DMS153 (cell line): ENCODE results near the gene SLC22A23.
A peak's percentile ranks its signal among the peaks of the same experiment; 100 is the strongest.
"Not testable (repeated sequence)": the region's sequence is repeated elsewhere in the genome, so short reads cannot be mapped to it uniquely, and the experiment has no call there.

ENCODE experiments used
- DNase-seq: peaks from one replicate; lab custom pipeline; 2025; lab: John Stamatoyannopoulos, UW

SLC22A23 gene

GRCh38 chr6:3261921-3262320 lies 194.9 kb downstream of the SLC22A23 start:
- DNase-seq = no peak

GRCh38 chr6:3261518-3261820 lies 195.4 kb downstream of the SLC22A23 start:
- DNase-seq = no peak

- DNase-seq = no peak
Observed at GRCh38 chr6:3260772-3261517, 195.9 kb downstream of the SLC22A23 start.

- DNase-seq = no peak
Observed at GRCh38 chr6:3260296-3260695, 196.6 kb downstream of the SLC22A23 start.

- no peak for DNase-seq
Observed at GRCh38 chr6:3259491-3259958, 197.3 kb downstream of the SLC22A23 start.

GRCh38 chr6:3258720-3259490 lies 197.9 kb downstream of the SLC22A23 start, which contains the start of gene PSMG4:
Gene PSMG4 (plus strand): TSS chr6:3258947. CDS start chr6:3259023, 76 bp downstream.
- peak; percentile 40 for DNase-seq

- DNase-seq = no peak
Observed at GRCh38 chr6:3258201-3258600, 198.6 kb downstream of the SLC22A23 start.

GRCh38 chr6:3253597-3253961 lies 203.3 kb downstream of the SLC22A23 start:
- no peak for DNase-seq

- DNase-seq = no peak
Observed at GRCh38 chr6:3252861-3253596, 203.8 kb downstream of the SLC22A23 start.

- DNase-seq = no peak
Observed at GRCh38 chr6:3252369-3252768, 204.5 kb downstream of the SLC22A23 start.

GRCh38 chr6:3251462-3252314 lies 205.2 kb downstream of the SLC22A23 start:
- peak; percentile 65 for DNase-seq

GRCh38 chr6:3250231-3250675 lies 206.6 kb downstream of the SLC22A23 start:
- DNase-seq = no peak

- no peak for DNase-seq
Observed at GRCh38 chr6:3249821-3250220, 207.0 kb downstream of the SLC22A23 start.

- DNase-seq = no peak
Observed at GRCh38 chr6:3247255-3248146, 209.3 kb downstream of the SLC22A23 start.

- no peak for DNase-seq
Observed at GRCh38 chr6:3245216-3245615, 211.6 kb downstream of the SLC22A23 start.

- DNase-seq = not testable (repeated sequence)
Observed at GRCh38 chr6:3244832-3245161, 212.1 kb downstream of the SLC22A23 start.

- DNase-seq = no peak
Observed at GRCh38 chr6:3244003-3244831, 212.6 kb downstream of the SLC22A23 start.

- no peak for DNase-seq
Observed at GRCh38 chr6:3242768-3243167, 214.1 kb downstream of the SLC22A23 start.

- not testable (repeated sequence) for DNase-seq
Observed at GRCh38 chr6:3241745-3242144, 215.1 kb downstream of the SLC22A23 start.

GRCh38 chr6:3240595-3240994 lies 216.3 kb downstream of the SLC22A23 start:
- DNase-seq = no peak
